Measurements from ENCODE around the gene ATXN2. TPM values are rescaled to one million over a fixed set of nuclear protein-coding genes. Genes with fewer than 3 reads are reported as not detected.
A peak's percentile ranks its signal among the peaks of the same experiment; 100 is the strongest.
"Not testable (repeated sequence)": the region's sequence is repeated elsewhere in the genome, so short reads cannot be mapped to it uniquely, and the experiment has no call there.

Gene ATXN2
- total RNA-seq, 2 donors from 2014 or later, result 32.8 to 67.7 TPM

DNA sequence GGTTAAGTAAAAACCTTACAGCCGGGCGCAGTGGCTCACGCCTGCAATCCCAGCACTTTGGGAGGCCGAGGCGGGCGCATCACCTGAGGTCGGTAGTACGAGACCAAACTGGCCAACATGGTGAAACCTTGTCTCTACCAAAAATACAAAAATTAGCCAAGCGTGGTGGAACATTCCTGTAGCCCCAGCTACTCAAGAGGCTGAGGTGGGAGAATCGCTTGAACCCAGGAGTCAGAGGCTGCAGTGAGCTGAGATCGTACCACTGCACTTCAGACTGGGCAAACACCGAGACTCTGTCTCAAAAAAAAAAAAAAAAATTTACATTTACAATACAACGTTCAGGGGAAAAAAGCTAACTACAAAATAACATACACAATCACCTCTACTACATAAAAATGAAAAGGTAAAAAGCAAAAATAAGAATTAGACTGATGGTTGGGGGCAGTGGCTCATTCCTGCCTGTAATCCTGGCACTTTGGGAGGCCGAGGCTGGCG lies 3.7 kb downstream of the ATXN2 start:
- H3K27ac Mint-ChIP-seq; H3K9me3 Mint-ChIP-seq; H3K4me3 Mint-ChIP-seq; H3K36me3 Mint-ChIP-seq; H3K27me3 Mint-ChIP-seq; ATAC-seq; DNase-seq (ENCODE audit: low spot score): not testable (repeated sequence)
- H3K4me1 Mint-ChIP-seq (ENCODE audit: low read depth in 2 of 2), result peaks cover 25 to 26% of the 10 kb centered on the region in 2 donors

GRCh38 chr12:111591399-111592010 lies 7.6 kb downstream of the ATXN2 start:
- H3K9me3 Mint-ChIP-seq; H3K27me3 Mint-ChIP-seq; DNase-seq (ENCODE audit: low spot score); H3K36me3 Mint-ChIP-seq; H3K27ac Mint-ChIP-seq; H3K4me3 Mint-ChIP-seq; ATAC-seq: not testable (repeated sequence)
- H3K4me1 Mint-ChIP-seq (ENCODE audit: low read depth in 2 of 2), result peaks cover 12 to 13% of the 10 kb centered on the region in 2 donors

- no peak for DNase-seq (ENCODE audit: low spot score)
- Mint-ChIP-seq H3K27ac (no peak overlapping the region), H3K9me3 (no peaks in the 10 kb centered on the region), H3K36me3 (no peaks in the 10 kb centered on the region), H3K4me3 (no peak overlapping the region), H3K27me3 (no peaks in the 10 kb centered on the region), H3K4me1 (ENCODE audit: low read depth in 2 of 2) (peaks cover 6 to 8% of the 10 kb centered on the region in 2 donors)
- no peak for ATAC-seq
These were observed 8.6 kb downstream of the ATXN2 start for GRCh38 chr12:111590552-111590951.

DNA sequence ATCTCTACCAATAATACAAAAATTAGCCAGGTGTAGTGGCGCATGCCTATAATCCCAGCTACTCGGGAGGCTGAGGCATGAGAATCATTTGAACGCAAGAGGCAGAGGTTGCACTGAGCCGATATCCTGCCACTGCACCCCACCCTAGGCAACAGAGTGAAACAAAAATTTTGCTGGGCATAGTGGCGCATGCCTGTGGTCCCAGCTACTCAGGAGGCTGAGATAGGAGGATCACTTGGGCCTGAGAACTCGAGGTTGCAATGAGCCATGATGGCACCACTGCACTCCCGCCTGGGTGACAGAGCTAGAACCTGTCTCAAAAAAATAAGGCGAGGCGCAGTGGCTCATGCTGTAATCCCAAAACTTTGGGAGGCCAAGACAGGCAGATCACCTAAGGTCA lies 9.5 kb downstream of the ATXN2 start:
- Mint-ChIP-seq H3K36me3 (no peaks in the 10 kb centered on the region), H3K4me3 (no peak overlapping the region), H3K9me3 (no peaks in the 10 kb centered on the region), H3K27ac (no peak overlapping the region), H3K27me3 (no peaks in the 10 kb centered on the region), H3K4me1 (ENCODE audit: low read depth in 2 of 2) (peaks cover 5 to 6% of the 10 kb centered on the region in 2 donors)
- no peak for ATAC-seq
- DNase-seq (ENCODE audit: low spot score), result no peak

DNA sequence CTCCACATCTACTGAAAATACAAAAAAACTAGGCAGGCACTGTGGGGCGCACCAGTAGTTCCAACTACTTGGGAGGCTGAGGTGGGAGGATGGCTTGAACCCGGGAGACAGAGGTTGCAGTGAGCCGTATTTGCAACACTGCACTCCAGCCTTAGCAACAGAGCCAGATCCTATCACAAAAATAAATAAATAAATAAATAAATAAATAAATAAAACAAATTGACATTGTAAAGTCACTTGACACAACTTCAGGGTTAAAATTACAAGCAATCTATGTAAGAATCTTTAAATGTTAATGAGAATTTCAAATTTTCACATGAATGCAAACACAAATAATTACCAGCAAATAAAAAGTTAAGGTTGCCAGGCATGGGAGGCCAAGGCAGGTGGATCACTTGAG lies 11.1 kb downstream of the ATXN2 start:
- Mint-ChIP-seq H3K36me3 (no peaks in the 10 kb centered on the region), H3K9me3 (no peaks in the 10 kb centered on the region), H3K4me3 (no peak overlapping the region), H3K4me1 (ENCODE audit: low read depth in 2 of 2) (no peaks in the 10 kb centered on the region), H3K27me3 (no peaks in the 10 kb centered on the region), H3K27ac (no peak overlapping the region)
- no peak for ATAC-seq
- no peak for DNase-seq (ENCODE audit: low spot score)

- Mint-ChIP-seq H3K9me3 (no peaks in the 10 kb centered on the region), H3K4me1 (ENCODE audit: low read depth in 2 of 2) (peaks cover 0 to under 1% of the 10 kb centered on the region in 2 donors), H3K27ac (no peak overlapping the region), H3K4me3 (no peak overlapping the region), H3K36me3 (no peaks in the 10 kb centered on the region), H3K27me3 (no peaks in the 10 kb centered on the region)
- ATAC-seq (no peak), DNase-seq (ENCODE audit: low spot score) (no peak)
These were observed 12.1 kb downstream of the ATXN2 start for GRCh38 chr12:111586986-111587385.

- H3K9me3 Mint-ChIP-seq, result no peaks in the 10 kb centered on the region
- ATAC-seq (no peak), DNase-seq (ENCODE audit: low spot score) (no peak)
- no peak overlapping the region for H3K27ac Mint-ChIP-seq
- no peaks in the 10 kb centered on the region for H3K36me3 Mint-ChIP-seq
- H3K27me3 Mint-ChIP-seq, result no peaks in the 10 kb centered on the region
- H3K4me1 Mint-ChIP-seq (ENCODE audit: low read depth in 2 of 2), result peaks cover 0 to 9% of the 10 kb centered on the region in 2 donors
- no peak overlapping the region for H3K4me3 Mint-ChIP-seq
These were observed 13.4 kb downstream of the ATXN2 start for GRCh38 chr12:111585690-111586089.

DNA sequence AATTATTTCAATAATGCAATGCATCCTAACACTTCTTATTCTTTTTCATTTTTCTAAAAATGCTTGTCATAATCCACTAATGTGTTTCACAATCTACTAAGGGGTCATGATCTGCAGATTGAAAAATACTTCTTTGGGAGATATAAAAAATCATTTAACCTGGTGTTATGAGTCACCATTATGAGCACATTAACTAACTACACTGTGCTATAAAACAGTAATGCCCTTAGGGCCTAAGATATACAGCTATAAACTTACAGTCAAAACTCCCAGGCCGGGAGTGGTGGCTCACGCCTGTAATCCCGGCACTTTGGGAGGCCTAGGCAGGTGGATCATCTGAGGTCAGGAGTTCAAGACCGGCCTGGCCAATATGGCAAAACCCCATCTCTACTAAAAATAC lies 14.2 kb downstream of the ATXN2 start:
- H3K4me1 Mint-ChIP-seq (ENCODE audit: low read depth in 2 of 2), result peaks cover 0 to 9% of the 10 kb centered on the region in 2 donors
- H3K36me3 Mint-ChIP-seq, result no peaks in the 10 kb centered on the region
- no peak overlapping the region for H3K27ac Mint-ChIP-seq
- ATAC-seq (no peak), DNase-seq (ENCODE audit: low spot score) (no peak)
- no peaks in the 10 kb centered on the region for H3K9me3 Mint-ChIP-seq
- H3K27me3 Mint-ChIP-seq, result no peaks in the 10 kb centered on the region
- H3K4me3 Mint-ChIP-seq, result no peak overlapping the region

- not testable (repeated sequence) for H3K4me1 Mint-ChIP-seq (ENCODE audit: low read depth in 2 of 2); DNase-seq (ENCODE audit: low spot score); H3K27ac Mint-ChIP-seq; H3K9me3 Mint-ChIP-seq; H3K36me3 Mint-ChIP-seq; H3K4me3 Mint-ChIP-seq; H3K27me3 Mint-ChIP-seq; ATAC-seq
These were observed 15.6 kb downstream of the ATXN2 start for GRCh38 chr12:111583506-111583905.

- no peak for DNase-seq (ENCODE audit: low spot score)
- H3K4me3 Mint-ChIP-seq, result no peak overlapping the region
- no peaks in the 10 kb centered on the region for H3K9me3 Mint-ChIP-seq
- H3K27ac Mint-ChIP-seq, result peak overlapping the region in 1 of 2 donors; percentile 55
- H3K4me1 Mint-ChIP-seq (ENCODE audit: low read depth in 2 of 2), result peaks cover 9 to 16% of the 10 kb centered on the region in 2 donors
- no peaks in the 10 kb centered on the region for H3K36me3 Mint-ChIP-seq
- ATAC-seq, result no peak
- H3K27me3 Mint-ChIP-seq, result no peaks in the 10 kb centered on the region
These were observed 16.9 kb downstream of the ATXN2 start for GRCh38 chr12:111582133-111582747.

- H3K4me1 Mint-ChIP-seq (ENCODE audit: low read depth in 2 of 2), result peaks cover 9 to 16% of the 10 kb centered on the region in 2 donors
- H3K36me3 Mint-ChIP-seq, result no peaks in the 10 kb centered on the region
- H3K27ac Mint-ChIP-seq, result peak overlapping the region in 1 of 2 donors; percentile 55
- no peaks in the 10 kb centered on the region for H3K9me3 Mint-ChIP-seq
- ATAC-seq (no peak), DNase-seq (ENCODE audit: low spot score) (no peak)
- no peak overlapping the region for H3K4me3 Mint-ChIP-seq
- no peaks in the 10 kb centered on the region for H3K27me3 Mint-ChIP-seq
These were observed 17.5 kb downstream of the ATXN2 start for GRCh38 chr12:111581434-111582132.

DNA sequence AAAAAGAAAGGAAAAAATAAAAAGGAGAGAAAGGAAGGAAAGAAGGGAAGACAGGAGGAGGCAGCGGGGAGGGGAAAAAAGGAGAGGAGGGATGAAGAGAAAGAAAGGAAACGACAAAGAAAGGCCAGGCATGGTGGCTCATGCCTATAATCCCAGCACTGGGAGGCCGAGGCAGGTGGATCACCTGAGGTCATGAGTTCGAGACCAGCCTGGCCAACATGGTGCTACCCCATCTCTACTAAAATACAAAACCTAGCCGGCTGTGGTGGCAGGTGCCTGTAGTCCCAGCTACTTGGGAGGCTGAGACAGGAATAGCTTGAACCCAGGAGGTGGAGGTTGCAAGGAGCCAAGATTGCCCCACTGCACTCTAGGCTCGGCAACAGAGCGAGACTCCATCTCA lies 18.4 kb downstream of the ATXN2 start:
- DNase-seq (ENCODE audit: low spot score) (no peak), ATAC-seq (no peak)
- no peak overlapping the region for H3K4me3 Mint-ChIP-seq

GRCh38 chr12:111580119-111580425 lies 19.0 kb downstream of the ATXN2 start:
- ATAC-seq (no peak), DNase-seq (ENCODE audit: low spot score) (no peak)
- Mint-ChIP-seq H3K4me1 (ENCODE audit: low read depth in 2 of 2) (peaks cover 9 to 16% of the 10 kb centered on the region in 2 donors), H3K9me3 (no peaks in the 10 kb centered on the region), H3K27me3 (no peaks in the 10 kb centered on the region), H3K36me3 (no peaks in the 10 kb centered on the region), H3K4me3 (no peak overlapping the region), H3K27ac (no peak overlapping the region)

More for the DNA sequence above, 18.4 kb downstream of the ATXN2 start:
- Mint-ChIP-seq H3K9me3 (no peaks in the 10 kb centered on the region), H3K36me3 (no peaks in the 10 kb centered on the region), H3K27ac (no peak overlapping the region), H3K4me1 (ENCODE audit: low read depth in 2 of 2) (peaks cover 9 to 16% of the 10 kb centered on the region in 2 donors), H3K27me3 (no peaks in the 10 kb centered on the region)

DNA sequence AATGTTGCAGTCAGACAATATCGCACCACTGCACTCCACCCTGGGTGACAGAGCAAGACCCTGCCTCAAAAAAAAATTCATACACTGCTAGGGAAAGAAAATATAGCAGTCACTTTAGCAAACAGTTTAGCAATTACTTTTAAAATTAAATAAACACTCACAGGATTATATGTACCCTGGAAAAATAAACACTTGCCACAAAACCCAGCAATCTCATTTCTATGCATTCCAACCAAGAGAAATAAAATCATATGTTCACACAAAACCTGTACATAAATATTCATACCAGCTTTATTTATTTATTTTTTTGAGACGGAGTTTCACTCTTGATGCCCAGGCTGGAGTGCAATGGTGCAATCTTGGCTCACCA lies 20.2 kb downstream of the ATXN2 start:
- Mint-ChIP-seq H3K27ac (no peak overlapping the region), H3K27me3 (no peaks in the 10 kb centered on the region), H3K4me1 (ENCODE audit: low read depth in 2 of 2) (peaks cover 9 to 16% of the 10 kb centered on the region in 2 donors), H3K4me3 (no peak overlapping the region), H3K36me3 (no peaks in the 10 kb centered on the region), H3K9me3 (no peaks in the 10 kb centered on the region)
- no peak for ATAC-seq
- DNase-seq (ENCODE audit: low spot score), result no peak

Data from natural killer cell treated with Interleukin-12 subunit alpha and Interleukin-12 subunit beta and Interleukin-15 and Interleukin-18, amount 100 ng/mL, for 72 hours (primary cell).